HT1080 (cell line): ENCODE results near the gene MRPL49. TPM values are rescaled to one million over a fixed set of nuclear protein-coding genes. Genes with fewer than 3 reads are reported as not detected.

Experiments used
- DNase-seq: peaks from one replicate; pipeline ENCODE4 v3.0.0-alpha.2; 2015; ENCODE audit warnings: low read depth
- total RNA-seq: library from RNA; depleted of rRNA; stranded (reverse); fragments of >200 nt; shearing (Covaris generic); gene quantifications from 2 replicates; pipeline ENCODE4 v1.2.3, GENCODE V29; 2014

Gene MRPL49
- total RNA-seq, 1 experiment from 2014 or later, result 124 TPM

DNA sequence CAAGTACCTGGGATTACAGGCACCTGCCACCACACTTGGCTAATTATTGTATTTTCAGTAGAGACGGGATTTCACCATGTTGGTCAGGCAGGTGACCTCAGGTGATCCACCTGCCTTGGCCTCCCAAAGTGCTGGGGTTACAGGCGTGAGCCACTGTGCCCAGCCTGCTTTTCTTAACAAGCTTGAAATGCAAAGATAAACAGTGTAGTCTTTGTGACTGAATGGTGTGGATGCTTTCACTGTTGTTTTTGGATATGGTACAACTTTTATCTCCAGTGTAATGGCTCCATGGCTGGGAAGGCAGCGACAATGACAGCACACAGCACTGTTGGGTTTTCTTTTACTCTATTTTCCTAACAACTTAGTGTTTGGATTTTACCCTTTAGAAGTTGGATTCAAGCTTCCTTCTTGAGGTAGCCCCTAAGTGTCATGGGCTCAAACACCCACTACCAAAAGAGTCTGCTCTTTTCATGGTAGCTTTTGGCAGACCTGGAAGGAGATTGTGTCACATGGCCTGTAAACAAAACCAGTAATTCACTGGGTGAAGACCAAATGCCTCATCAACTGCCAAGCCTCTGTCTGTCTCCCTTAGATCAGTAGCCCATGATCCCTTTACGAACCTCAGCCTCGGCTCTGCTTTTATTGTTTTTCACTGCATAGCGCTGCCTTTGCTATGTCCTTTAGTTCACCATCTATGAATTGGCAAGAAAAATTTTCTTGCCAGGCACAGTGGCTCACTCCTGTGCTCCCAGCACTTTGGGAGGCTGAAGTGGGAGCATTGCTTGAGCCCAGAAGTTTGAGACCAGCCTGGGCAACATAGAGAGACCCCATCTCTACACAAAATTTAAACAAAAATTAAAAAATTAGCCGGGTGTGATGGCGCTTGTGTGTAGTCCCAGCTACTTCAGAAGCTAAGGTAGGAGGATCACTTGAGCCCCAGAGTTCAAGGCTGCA, 19.7 kb upstream of the MRPL49 start:
- no peak for DNase-seq

DNA sequence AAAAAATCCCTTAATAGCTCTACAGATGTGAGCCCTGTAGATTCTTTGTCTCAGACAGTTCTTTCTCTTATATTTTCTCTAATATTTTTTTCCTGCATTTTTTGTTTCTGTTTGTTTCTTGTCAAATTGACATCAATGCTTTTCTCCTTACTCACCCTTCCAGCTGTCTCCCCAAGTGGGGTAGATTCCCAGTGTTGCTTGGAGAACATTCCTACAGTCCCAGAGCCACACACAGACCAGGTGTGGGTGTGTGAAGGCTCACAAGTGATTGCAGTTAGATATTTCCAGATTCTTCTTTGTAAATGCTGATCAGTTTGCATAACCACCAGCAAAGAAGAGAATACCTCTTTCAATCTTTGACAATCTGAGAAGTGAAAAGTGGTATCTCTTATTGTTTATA, 18.6 kb upstream of the MRPL49 start:
- DNase-seq, result no peak

DNA sequence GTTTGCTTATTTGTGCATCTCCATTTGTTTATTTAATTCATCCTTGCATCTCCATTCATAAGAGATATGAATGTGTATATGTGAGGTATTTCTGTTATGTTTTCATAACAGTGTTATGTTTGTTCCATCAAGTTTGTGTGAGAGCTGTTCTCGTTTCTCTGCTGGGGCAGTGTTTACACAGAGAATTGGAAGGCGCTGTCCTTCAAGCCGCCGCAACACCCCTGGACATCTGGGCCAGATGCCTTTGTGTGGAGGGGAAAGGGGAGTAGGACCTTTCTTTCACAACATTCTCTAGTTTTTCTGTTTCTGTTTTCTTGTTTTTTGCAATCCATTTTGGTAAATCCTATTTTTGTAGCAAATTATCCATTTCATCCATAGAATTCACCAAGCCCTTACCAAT, 17.5 kb upstream of the MRPL49 start:
- no peak for DNase-seq

DNA sequence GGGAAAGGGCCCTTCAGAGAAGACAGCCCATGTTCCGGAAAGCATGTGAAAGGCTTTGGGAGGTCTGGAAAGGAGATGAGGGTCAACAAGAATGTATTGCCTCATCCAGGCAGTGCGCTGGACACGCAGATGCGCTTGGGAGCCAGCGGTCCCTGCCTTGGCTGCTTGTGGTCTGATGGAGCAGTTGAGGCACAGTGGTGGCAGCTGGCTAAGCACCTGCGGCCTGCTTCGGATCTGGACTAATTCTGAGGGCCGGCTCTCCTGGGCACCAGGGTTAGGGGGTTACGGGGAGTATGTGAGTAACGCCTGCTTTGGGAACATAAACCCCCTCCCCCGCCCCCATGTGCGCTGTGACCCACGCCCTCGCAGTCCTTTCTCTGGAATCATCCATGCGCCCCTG, 15.0 kb upstream of the MRPL49 start:
- DNase-seq, result no peak

DNA sequence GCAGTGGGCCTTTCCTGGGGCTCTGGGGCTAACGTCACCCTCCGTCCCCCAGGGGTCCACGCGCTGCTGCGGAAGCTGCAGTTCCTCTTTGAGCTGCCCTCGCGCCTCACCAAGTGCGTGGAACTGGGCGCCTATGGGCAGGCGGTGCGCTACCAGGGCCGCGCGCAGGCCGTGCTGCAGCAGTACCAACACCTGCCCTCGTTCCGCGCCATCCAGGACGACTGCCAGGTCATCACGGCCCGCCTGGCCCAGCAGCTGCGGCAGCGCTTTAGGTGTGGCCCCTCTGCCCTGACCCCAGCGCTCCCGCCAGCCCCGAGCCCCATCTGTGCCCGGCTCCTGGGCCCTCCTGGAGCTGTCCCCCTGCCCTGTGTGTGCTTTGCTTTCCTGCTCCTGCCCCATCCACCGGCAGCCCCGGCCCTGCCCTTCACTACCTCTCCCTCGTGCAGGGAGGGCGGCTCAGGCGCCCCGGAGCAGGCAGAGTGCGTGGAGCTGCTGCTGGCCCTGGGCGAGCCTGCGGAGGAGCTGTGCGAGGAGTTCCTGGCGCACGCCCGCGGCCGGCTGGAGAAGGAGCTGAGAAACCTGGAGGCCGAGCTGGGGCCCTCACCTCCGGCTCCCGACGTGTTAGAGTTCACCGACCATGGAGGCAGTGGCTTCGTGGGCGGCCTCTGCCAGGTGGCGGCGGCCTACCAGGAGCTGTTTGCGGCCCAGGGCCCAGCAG, 14.2 kb upstream of the MRPL49 start:
- no peak for DNase-seq

DNA sequence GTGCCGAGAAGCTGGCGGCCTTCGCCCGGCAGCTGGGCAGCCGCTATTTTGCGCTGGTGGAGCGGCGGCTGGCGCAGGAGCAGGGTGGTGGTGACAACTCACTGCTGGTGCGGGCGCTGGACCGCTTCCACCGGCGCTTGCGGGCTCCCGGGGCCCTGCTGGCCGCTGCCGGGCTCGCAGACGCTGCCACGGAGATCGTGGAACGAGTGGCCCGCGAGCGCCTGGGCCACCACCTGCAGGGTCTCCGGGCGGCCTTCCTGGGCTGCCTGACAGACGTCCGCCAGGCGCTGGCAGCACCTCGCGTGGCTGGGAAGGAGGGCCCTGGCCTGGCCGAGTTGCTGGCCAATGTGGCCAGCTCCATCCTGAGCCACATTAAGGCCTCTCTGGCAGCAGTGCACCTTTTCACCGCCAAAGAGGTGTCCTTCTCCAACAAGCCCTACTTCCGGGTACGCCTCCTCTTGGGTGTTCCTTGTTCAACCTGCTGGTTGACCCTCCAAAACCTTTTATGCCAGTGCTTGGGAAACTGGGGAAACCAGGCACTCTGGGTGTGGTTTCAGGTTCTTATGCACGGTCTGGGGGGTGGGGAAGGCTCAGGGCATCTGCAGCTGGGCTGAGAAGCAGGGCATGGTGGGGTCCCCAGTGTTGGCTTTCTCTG, 13.5 kb upstream of the MRPL49 start:
- no peak for DNase-seq

DNA sequence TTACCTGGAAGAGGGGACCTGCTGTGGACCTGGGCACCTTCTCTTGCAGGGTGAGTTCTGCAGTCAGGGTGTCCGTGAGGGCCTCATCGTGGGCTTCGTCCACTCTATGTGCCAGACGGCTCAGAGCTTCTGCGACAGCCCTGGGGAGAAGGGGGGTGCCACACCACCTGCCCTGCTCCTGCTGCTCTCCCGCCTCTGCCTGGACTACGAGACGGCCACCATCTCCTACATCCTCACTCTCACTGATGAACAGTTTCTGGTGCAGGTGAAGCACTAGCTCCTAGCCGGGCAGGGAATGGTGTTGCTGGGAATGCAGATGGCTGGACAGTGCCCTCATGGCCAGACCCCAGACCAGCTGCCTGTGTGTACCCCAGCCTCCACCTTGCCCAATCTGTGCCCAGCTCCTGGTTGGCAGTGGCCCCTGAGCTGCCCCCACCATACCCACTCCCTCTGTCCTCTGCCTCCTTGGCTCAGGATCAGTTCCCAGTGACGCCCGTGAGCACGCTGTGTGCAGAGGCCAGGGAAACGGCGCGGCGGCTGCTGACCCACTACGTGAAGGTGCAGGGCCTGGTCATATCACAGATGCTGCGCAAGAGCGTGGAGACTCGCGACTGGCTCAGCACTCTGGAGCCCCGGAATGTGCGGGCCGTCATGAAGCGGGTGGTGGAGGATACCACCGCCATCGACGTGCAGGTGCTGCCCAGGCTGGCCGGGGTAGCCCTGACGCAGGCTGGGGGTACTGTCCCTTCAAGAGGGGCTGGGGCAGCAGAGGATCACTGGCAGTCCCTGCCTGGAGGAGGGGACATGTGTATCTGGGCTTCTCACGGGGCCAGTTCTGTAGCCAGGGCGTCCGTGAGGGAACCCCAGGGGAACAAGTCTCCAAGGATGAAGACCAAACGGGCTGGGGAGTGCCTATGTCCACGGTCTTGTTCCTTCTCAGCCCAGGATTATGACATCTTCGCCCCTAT, 12.6 kb upstream of the MRPL49 start:
- DNase-seq, result no peak

DNA sequence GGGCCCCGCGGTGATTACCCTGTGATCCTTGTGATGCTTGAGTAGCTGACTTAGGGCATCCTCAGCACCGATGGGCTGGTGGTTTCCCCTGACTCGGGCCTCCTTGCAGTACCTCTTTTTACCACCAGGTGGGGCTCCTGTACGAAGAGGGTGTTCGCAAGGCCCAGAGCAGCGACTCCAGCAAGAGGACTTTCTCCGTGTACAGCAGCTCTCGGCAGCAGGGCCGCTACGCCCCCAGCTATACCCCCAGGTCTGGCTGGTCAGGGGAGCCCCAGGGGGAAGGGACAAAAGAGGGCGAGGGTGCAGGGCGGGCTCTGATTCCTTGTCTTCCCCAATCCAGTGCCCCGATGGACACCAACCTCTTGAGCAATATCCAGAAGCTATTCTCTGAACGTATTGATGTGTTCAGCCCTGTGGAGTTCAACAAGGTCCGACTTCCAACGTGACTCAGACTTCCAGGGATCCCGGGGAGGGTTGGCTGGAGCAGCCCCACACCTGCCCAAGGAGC, 11.7 kb upstream of the MRPL49 start:
- peak; percentile 80 for DNase-seq

DNA sequence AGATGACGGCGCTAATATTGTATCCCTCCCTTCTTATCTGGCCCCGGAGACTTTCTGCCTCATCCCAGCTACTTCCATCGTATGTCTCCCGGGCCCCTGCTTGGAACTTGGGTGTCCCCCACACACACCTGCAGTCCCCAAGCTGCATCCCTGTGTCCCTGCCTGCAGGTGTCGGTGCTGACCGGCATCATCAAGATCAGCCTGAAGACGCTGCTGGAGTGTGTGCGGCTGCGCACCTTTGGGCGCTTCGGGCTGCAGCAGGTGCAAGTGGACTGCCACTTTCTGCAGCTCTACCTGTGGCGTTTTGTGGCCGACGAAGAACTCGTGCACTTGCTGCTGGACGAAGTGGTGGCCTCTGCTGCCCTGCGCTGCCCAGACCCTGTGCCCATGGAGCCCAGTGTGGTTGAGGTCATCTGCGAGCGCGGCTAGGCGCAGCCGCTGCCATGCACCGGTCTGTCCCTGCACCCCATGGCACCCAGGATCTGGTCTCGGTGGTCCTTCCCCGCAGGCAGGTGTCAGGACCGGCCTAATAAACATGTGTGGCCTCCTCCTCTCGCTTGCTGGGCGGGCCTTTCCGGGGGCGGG, 10.9 kb upstream of the MRPL49 start:
- DNase-seq, result no peak

DNA sequence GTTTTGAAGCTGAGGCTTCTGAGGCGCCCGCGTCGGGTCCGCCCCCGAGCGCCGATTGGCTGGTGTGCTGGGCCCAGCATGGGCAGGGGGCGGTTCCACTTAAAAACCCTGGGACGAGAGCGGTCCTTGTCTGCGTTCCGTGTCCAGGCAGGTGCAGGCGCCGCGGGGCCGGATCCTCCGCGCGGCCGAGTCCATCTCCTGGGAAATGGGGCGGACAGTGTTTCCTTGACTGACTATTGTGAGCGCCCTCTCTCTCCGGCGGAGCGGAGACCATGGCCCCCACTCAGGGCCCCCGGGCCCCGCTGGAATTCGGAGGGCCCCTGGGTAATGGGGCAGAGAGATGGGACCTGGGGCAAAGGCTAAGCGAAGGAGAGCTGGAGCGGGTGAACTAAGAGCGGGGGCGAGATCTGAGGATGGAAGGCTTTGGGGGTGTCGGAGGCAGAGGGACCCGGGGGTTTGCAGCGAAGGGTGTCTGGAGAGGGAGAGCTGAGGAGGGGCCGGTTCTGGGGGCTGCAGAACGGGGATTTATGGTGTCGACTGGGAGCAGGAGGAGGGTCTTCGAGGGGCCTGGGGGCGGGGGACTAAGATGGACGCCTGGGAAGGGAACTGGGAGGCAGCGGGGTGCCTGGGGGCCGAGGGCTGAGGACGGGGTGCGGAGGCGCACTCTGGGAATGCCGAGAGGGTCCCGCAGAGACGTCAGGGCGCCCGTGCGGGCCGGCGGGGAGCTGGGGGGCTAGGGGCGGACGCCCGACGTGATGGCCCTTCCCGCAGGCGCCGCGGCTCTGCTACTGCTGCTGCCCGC, 10.2 kb upstream of the MRPL49 start, which contains the start of gene TM7SF2:
TM7SF2 (plus strand) TSS at position 129 of the 802 bp plus-strand sequence; CDS start at position 273, 144 bp downstream.
- DNase-seq, result no peak

DNA sequence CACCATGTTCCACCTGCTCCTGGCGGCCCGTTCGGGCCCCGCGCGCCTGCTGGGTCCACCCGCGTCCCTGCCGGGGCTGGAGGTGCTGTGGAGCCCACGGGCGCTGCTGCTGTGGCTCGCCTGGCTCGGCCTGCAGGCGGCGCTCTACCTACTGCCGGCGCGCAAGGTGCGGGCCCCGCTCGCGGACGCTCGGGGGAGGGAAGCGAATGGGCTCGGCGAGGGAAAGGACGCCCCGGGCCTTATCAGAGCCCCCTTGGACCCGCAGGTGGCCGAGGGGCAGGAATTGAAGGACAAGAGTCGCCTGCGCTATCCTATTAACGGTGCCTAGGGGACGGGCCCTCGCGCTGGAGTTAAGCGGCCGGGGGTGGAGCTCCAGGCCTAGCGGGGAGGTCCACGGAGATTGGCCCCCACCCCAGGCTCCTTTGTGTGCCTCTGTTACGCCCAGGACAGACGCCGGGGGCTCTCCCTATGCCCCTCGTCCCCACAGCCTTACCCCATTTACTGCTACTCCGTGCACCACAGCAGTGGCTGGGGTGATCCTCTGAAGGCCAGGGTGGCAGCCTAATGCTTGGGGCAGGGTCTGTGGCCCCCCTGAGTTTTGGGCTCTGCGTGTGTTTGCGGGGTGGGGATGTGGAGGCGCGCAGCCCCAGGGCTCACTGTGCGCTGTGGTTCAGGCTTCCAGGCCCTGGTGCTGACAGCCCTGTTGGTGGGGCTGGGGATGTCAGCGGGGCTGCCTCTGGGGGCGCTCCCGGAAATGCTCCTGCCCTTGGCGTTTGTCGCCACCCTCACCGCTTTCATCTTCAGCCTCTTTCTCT, 9.4 kb upstream of the MRPL49 start:
- DNase-seq, result no peak

DNA sequence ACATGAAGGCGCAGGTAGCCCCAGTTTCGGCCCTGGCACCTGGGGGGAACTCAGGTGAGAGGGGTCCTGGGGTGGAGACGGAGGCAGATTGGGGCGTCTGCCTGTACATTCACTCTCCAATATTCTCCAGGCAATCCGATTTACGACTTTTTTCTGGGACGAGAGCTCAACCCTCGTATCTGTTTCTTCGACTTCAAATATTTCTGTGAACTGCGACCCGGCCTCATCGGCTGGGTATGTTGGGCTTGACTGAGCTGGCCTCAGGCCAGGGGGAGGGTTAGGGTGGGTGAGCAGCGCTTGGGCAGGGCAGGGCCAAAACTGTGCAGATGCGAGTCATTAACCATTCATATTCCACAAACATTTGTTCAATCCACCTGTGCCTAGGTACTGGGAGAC, 8.8 kb upstream of the MRPL49 start:
- DNase-seq, result no peak

DNA sequence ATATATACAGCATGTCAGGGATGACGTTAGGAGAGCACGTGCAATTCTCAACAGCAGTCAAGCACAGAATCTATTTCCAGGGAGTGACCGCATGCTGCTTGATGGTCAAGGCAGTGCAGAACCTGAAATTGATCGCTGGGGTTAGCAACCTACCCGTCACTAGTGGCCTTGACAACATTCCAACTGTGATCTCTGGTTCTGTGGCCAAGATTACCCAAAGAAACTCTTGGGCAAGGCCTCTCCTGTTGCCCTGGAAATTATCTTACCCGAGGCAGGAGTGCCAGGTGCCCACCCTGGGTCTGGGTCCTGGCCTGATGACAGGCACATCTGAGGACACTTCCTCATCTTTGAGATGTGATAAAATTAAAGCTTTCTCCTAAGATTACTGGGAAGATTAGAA, 8.3 kb upstream of the MRPL49 start:
- no peak for DNase-seq

DNA sequence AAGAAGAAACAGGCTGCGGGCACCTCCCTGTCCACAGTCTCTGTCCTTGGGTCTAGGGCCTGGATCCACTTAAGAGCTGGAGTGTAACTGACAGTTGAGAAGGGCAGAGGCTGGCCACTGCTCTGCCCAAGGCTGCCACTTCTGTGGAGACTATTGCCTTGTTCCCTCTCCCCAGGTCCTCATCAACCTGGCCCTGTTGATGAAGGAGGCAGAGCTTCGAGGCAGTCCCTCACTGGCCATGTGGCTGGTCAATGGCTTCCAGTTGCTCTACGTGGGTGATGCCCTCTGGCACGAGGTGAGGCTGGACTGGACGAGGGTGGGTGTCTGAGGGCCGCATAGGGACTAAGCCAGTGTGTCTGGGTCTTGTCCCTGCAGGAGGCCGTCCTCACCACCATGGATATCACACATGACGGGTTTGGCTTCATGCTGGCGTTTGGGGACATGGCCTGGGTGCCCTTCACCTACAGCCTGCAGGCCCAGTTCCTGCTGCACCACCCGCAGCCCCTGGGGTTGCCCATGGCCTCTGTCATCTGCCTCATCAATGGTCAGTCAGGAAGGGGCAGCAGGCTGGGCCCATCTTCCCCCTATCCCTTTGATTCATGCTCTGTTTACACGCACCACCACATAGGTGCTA, 7.5 kb upstream of the MRPL49 start:
- no peak for DNase-seq

DNA sequence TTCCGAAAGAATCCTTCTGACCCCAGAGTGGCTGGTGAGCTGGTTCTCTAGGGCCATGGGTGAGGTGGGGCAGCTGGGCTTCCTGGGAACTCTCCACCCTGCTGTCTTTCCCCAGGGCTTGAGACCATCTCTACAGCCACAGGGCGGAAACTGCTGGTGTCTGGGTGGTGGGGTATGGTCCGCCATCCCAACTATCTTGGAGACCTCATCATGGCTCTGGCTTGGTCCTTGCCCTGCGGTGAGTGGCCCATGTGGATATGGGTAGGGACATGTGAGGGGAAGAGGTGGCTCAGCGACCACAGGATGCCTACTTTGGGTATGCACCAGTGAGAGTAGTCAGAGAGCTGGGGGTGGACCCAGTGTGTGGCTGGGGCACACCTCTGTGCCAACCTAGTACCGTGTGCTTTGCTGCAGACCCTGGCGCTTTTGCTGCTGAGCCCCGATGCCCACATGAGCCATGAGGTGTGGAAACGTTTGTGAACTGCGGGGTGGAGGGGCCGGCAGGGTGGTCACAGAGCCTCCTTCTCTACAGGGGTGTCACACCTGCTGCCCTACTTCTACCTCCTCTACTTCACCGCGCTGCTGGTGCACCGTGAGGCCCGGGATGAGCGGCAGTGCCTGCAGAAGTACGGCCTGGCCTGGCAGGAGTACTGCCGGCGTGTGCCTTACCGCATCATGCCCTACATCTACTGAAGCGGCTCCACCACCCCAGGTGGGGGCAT, 6.6 kb upstream of the MRPL49 start:
- no peak for DNase-seq

DNA sequence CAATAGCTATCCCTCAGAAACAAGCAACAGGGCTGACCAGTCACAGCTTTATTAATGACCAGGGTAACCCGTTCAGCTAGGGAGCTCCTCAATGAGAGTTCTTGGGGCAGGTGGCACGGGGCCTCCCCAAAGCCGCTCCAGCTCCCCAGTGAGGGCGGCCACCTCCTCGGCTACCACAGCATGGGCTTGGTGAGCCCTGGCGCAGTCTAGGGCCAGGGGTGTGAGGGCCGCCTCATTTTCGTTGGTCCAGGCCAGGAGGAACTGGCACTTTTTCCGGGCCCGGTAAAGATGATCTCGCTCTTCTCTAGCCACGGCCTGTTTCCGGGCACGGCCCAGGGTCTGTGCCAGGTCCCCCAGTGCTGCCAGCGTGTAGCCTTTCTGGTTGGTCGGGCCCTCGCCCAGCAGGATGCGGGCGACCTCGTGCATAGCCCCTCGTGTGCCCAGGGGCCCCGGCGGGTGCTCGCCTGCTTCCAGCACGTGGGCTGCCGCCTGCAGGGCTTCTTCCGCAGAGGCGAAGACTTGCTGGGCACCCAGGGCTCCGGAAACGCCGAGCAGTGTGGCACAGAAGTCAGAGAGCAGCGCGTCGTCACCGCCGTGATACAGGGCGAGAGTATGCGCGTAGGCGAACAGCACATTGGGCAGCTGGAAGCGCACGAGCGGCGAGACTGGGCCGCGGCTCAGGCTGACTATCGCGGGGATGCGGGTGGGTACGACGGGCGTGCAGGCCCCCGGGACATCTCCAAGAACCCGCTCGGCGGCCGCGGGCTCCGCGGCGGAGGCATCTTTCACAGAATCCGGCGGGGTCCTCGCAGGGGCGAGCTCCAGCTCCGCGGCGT, 5.5 kb upstream of the MRPL49 start:
- DNase-seq, result peak; percentile 30
